ENCODE data around the gene CRACR2A. TPM values are rescaled to one million over a fixed set of nuclear protein-coding genes. Genes with fewer than 3 reads are reported as not detected.

Gene CRACR2A
- total and polyA plus RNA-seq, 2 of the 4 experiments (the other 2 are of a cell fraction): 0.54 to 0.60 TPM

- WGBS, 2 experiments (ENCODE audit: extremely low coverage in 2 of 2, insufficient read length in 1 of 2): no CpG with 5 or more reads among the region's 4 CpGs
- Histone ChIP-seq H2AK9ac (replicated peaks; ENCODE audit: low read depth, low read length, poor library complexity) (no peak overlapping the region), H4K91ac (ENCODE audit: insufficient read depth, low read depth, low read length) (no peak overlapping the region), H3K23ac (ENCODE audit: low read depth, low read length) (no peak overlapping the region), H2BK5ac (ENCODE audit: low read depth, low read length, poor library complexity, severe bottlenecking) (no peak overlapping the region), H3K4me2 (ENCODE audit: low read depth, low read length) (no peak overlapping the region), H4K5ac (ENCODE audit: low read depth, low read length) (no peak overlapping the region), H4K8ac (ENCODE audit: low read depth in 2 of 2, low read length in 2 of 2) (no peak overlapping the region), H2AK5ac (ENCODE audit: low read depth, low read length) (no peak overlapping the region), H3K56ac (ENCODE audit: extremely low read depth, insufficient read depth, low read length) (no peak overlapping the region), H3K4ac (ENCODE audit: low read depth, low read length) (no peak overlapping the region), H2BK120ac (ENCODE audit: low read depth, low read length) (no peak overlapping the region), H3K4me1 (ENCODE audit: control insufficient read depth, insufficient read depth, low read length) (peaks cover 11% of the 10 kb centered on the region), H3K9ac (ENCODE audit: low read depth, low read length) (no peak overlapping the region), H3K27ac (ENCODE audit: insufficient read depth, low read length) (no peak overlapping the region), H2BK15ac (ENCODE audit: low read depth, low read length) (no peak overlapping the region), H3K36me3 (ENCODE audit: control insufficient read depth, insufficient read depth, low read length) (no peaks in the 10 kb centered on the region), H3K14ac (replicated peaks; ENCODE audit: low read depth, low read length) (no peak overlapping the region), H3K9me1 (ENCODE audit: insufficient read depth, low read length) (peaks cover 10% of the 10 kb centered on the region), H3K9me3 (ENCODE audit: control insufficient read depth, insufficient read depth, low read length) (no peaks in the 10 kb centered on the region; the same call in 1 of the 2 replicates), H3K18ac (ENCODE audit: low read depth, low read length) (no peak overlapping the region), H2BK20ac (ENCODE audit: low read depth, low read length) (no peak overlapping the region), H4K20me1 (ENCODE audit: insufficient read depth, low read length) (no peaks in the 10 kb centered on the region), H3K4me3 (ENCODE audit: insufficient read depth, low read depth, low read length) (no peak overlapping the region), H2AFZ (replicated peaks; ENCODE audit: low read length, poor library complexity) (no peak overlapping the region), H3K79me1 (ENCODE audit: low read depth in 1 of 2, low read length in 2 of 2) (no peaks in the 10 kb centered on the region), H3K27me3 (ENCODE audit: control insufficient read depth, insufficient read depth, low read length) (peaks cover 3% of the 10 kb centered on the region)
- TF ChIP-seq SMC3 (IDR thresholded peaks at IDR 0.05; ENCODE audit: low read depth, low read length): no peak
- TF ChIP-seq MXI1 (IDR thresholded peaks at IDR 0.05; ENCODE audit: borderline replicate concordance, low read depth, low read length): no peak
- no peak for TF ChIP-seq RFX5 (IDR thresholded peaks at IDR 0.05; ENCODE audit: low read depth, low read length)
- TF ChIP-seq RCOR1 (IDR thresholded peaks at IDR 0.05; ENCODE audit: insufficient replicate concordance, low read length): no peak
- TF ChIP-seq CEBPB (IDR thresholded peaks at IDR 0.05; ENCODE audit: low read depth, low read length): no peak
- no peak for TF ChIP-seq FOS (IDR thresholded peaks at IDR 0.05; ENCODE audit: low read depth, low read length)
- TF ChIP-seq USF2 (IDR thresholded peaks at IDR 0.05; ENCODE audit: low read depth, low read length): no peak
- TF ChIP-seq RAD21 (IDR thresholded peaks at IDR 0.05; ENCODE audit: low read length): no peak
- TF ChIP-seq ELK1 (IDR thresholded peaks at IDR 0.05; ENCODE audit: borderline replicate concordance, low read depth, low read length): no peak
- TF ChIP-seq CTCF (conservative IDR thresholded peaks at IDR 0.05; ENCODE audit: low read depth, low read length): no peak
- TF ChIP-seq MAZ (IDR thresholded peaks at IDR 0.05; ENCODE audit: borderline replicate concordance, low read depth, low read length): no peak
- TF ChIP-seq POLR2A (IDR thresholded peaks at IDR 0.05; ENCODE audit: low read depth, low read length): no peak
- TF ChIP-seq NFE2L2 (IDR thresholded peaks at IDR 0.05; ENCODE audit: low read depth, low read length): no peak
- intact Hi-C loops (cut with micrococcal nuclease) (no loop called here), dilution Hi-C loops (cut with HindIII; ENCODE audit: low sequenced_read_pairs, unreplicated experiment) (no loop called here), in situ Hi-C loops (cut with MboI; ENCODE audit: low sequenced_read_pairs) (no loop called here)
- no peak for ATAC-seq (ENCODE audit: low read depth)
- CTCF ChIA-PET: no interaction called here
- BruUV-seq (replicated peaks): no TSS peak
- no peak for DNase-seq
- POLR2A ChIA-PET (ENCODE audit: unreplicated experiment): no interaction called here
Measured at GRCh38 chr12:3694673-3695072, 58.2 kb downstream of the CRACR2A start.

Measured in IMR-90 (cell line).